Middle frontal gyrus (tissue), 1 donor: ENCODE measurements around the gene LGALS12.
"Not testable (repeated sequence)": the region's sequence is repeated elsewhere in the genome, so short reads cannot be mapped to it uniquely, and the experiment has no call there.

Source experiments
- DNase-seq: peaks from one replicate; pipeline ENCODE4 v3.0.0-alpha.2; 2015; ENCODE audit warnings: low spot score; ENCODE audit errors: extremely low spot score

The LGALS12 gene

GRCh38 chr11:63532799-63533475 lies 27.1 kb downstream of the LGALS12 start:
- no peak for DNase-seq

- DNase-seq = no peak
Observed at GRCh38 chr11:63534076-63534475, 28.2 kb downstream of the LGALS12 start.

- DNase-seq = no peak
Observed at GRCh38 chr11:63534895-63535461, 29.1 kb downstream of the LGALS12 start.

GRCh38 chr11:63535734-63536133 lies 29.9 kb downstream of the LGALS12 start:
- no peak for DNase-seq

- peak; percentile 29 for DNase-seq
Observed at GRCh38 chr11:63536669-63537292, 30.9 kb downstream of the LGALS12 start, which contains the start of gene PLAAT4. Gene PLAAT4 (plus strand): TSS chr11:63536808. CDS start chr11:63536869, 61 bp downstream.

GRCh38 chr11:63537293-63538101 lies 31.6 kb downstream of the LGALS12 start:
- peak; percentile 13 for DNase-seq

- not testable (repeated sequence) for DNase-seq
Observed at GRCh38 chr11:63542506-63542905, 36.6 kb downstream of the LGALS12 start.

- DNase-seq = no peak
Observed at GRCh38 chr11:63543711-63544110, 37.8 kb downstream of the LGALS12 start.

- no peak for DNase-seq
Observed at GRCh38 chr11:63547061-63547460, 41.2 kb downstream of the LGALS12 start.

GRCh38 chr11:63548178-63548577 lies 42.3 kb downstream of the LGALS12 start:
- no peak for DNase-seq

- DNase-seq = no peak
Observed at GRCh38 chr11:63549411-63549810, 43.5 kb downstream of the LGALS12 start.

GRCh38 chr11:63550156-63550700 lies 44.3 kb downstream of the LGALS12 start:
- not testable (repeated sequence) for DNase-seq

- DNase-seq = no peak
Observed at GRCh38 chr11:63551091-63551888, 45.4 kb downstream of the LGALS12 start.

GRCh38 chr11:63551889-63552266 lies 46.0 kb downstream of the LGALS12 start:
- DNase-seq = no peak

- DNase-seq = no peak
Observed at GRCh38 chr11:63552921-63553320, 47.0 kb downstream of the LGALS12 start.

- DNase-seq = no peak
Observed at GRCh38 chr11:63553759-63554158, 47.9 kb downstream of the LGALS12 start.

GRCh38 chr11:63554877-63555223 lies 49.0 kb downstream of the LGALS12 start:
- no peak for DNase-seq

GRCh38 chr11:63556404-63557013 lies 50.6 kb downstream of the LGALS12 start:
- no peak for DNase-seq

GRCh38 chr11:63557570-63557969 lies 51.7 kb downstream of the LGALS12 start:
- no peak for DNase-seq

- DNase-seq = no peak
Observed at GRCh38 chr11:63558459-63559157, 52.7 kb downstream of the LGALS12 start.
